HepG2 (cell line): Measurements from ENCODE around the gene SPHK2. TPM values are rescaled to one million over a fixed set of nuclear protein-coding genes. Genes with fewer than 3 reads are reported as not detected.

Experiments
- EHMT2 ChIP-seq: fragments of 200-600 bp; sonication (generic); IDR thresholded peaks from 2 replicates; pipeline ENCODE4 v1.7.0; 2017; ENCODE audit warnings: antibody characterized with exemption, low read depth, low read length, borderline replicate concordance
- FOXC1 ChIP-seq: sonication (generic); formaldehyde crosslinking; IDR thresholded peaks from 2 replicates; pipeline ENCODE4 v1.8.0; 2022; ENCODE audit warnings: mild to moderate bottlenecking, missing genetic modification reagents, borderline replicate concordance
- MBNL3 ChIP-seq: fragments of 250-450 bp; sonication (Bioruptor Pico); conservative IDR thresholded peaks from 2 replicates; pipeline ENCODE4 v1.8.0; 2022; ENCODE audit warnings: mild to moderate bottlenecking, inconsistent platforms
- MIXL1 ChIP-seq: IDR thresholded peaks from 2 replicates; pipeline ENCODE4 v1.6.1; 2016
- MTF1 ChIP-seq: sonication (generic); formaldehyde crosslinking; IDR thresholded peaks from 2 replicates; pipeline ENCODE4 v1.5.0; 2020; ENCODE audit warnings: missing genetic modification reagents
- MXD4 ChIP-seq: IDR thresholded peaks from 2 replicates; pipeline ENCODE4 v1.6.1; 2016; ENCODE audit warnings: mild to moderate bottlenecking, missing biosample characterization, missing genetic modification reagents
- NBN ChIP-seq: fragments of 450-650 bp; conservative IDR thresholded peaks from 2 replicates; pipeline ENCODE4 v1.6.1; 2017
- PHF8 ChIP-seq: sonication (generic); formaldehyde crosslinking; IDR thresholded peaks from 2 replicates; pipeline ENCODE4 v1.5.0; 2020; ENCODE audit warnings: missing genetic modification reagents
- RCOR2 ChIP-seq: IDR thresholded peaks from 2 replicates; pipeline ENCODE4 v1.6.1; 2016; ENCODE audit warnings: missing biosample characterization, missing genetic modification reagents
- SETDB1 ChIP-seq: sonication (generic); formaldehyde crosslinking; IDR thresholded peaks from 2 replicates; pipeline ENCODE4 v1.5.1; 2020; ENCODE audit warnings: missing genetic modification reagents, mild to moderate bottlenecking, borderline replicate concordance
- SIN3A ChIP-seq: IDR thresholded peaks from 2 replicates; pipeline ENCODE4 v1.6.1; 2011; ENCODE audit warnings: low read depth, mild to moderate bottlenecking, control low read depth, low read length, borderline replicate concordance
- SIN3B ChIP-seq: fragments of 150-350 bp; IDR thresholded peaks from 2 replicates; pipeline ENCODE4 v1.6.1; 2014; ENCODE audit warnings: low read length
- SIX4 ChIP-seq: sonication (generic); formaldehyde crosslinking; IDR thresholded peaks from 2 replicates; pipeline ENCODE4 v1.4.0; 2020; ENCODE audit warnings: missing genetic modification reagents
- ZBTB3 ChIP-seq: sonication (generic); formaldehyde crosslinking; IDR thresholded peaks from 2 replicates; pipeline ENCODE4 v1.4.0; 2020; ENCODE audit warnings: low read depth, mild to moderate bottlenecking, moderate library complexity, missing genetic modification reagents, borderline replicate concordance
- ZMAT3 ChIP-seq: sonication (generic); formaldehyde crosslinking; conservative IDR thresholded peaks from 2 replicates; pipeline ENCODE4 v1.7.0; 2021; ENCODE audit warnings: missing genetic modification reagents
- ZNF10 ChIP-seq: sonication (generic); formaldehyde crosslinking; IDR thresholded peaks from 2 replicates; pipeline ENCODE4 v1.4.0; 2020; ENCODE audit warnings: mild to moderate bottlenecking, low read depth, missing genetic modification reagents, borderline replicate concordance
- ZNF430 ChIP-seq: sonication (generic); formaldehyde crosslinking; IDR thresholded peaks from 2 replicates; pipeline ENCODE4 v1.9.0; 2021; ENCODE audit warnings: mild to moderate bottlenecking, missing genetic modification reagents
- ZNF543 ChIP-seq: sonication (generic); formaldehyde crosslinking; IDR thresholded peaks from 2 replicates; pipeline ENCODE4 v1.4.0; 2020; ENCODE audit warnings: mild to moderate bottlenecking, missing genetic modification reagents
- ZNF547 ChIP-seq: sonication (generic); formaldehyde crosslinking; IDR thresholded peaks from 2 replicates; pipeline ENCODE4 v1.5.1; 2020; ENCODE audit warnings: mild to moderate bottlenecking, missing genetic modification reagents
- ZNF616 ChIP-seq: sonication (generic); formaldehyde crosslinking; IDR thresholded peaks from 2 replicates; pipeline ENCODE4 v1.5.0; 2020; ENCODE audit warnings: low read depth, mild to moderate bottlenecking, missing genetic modification reagents
- ZSCAN20 ChIP-seq: sonication (generic); formaldehyde crosslinking; IDR thresholded peaks from 2 replicates; pipeline ENCODE4 v1.4.0; 2020; ENCODE audit warnings: missing genetic modification reagents, mild to moderate bottlenecking, borderline replicate concordance
- polyA plus RNA-seq, 8 experiments: library from polyadenylated mRNA; depleted of rRNA in 3 of 8; stranded (reverse) in 7 of 8; unstranded in 1 of 8; fragments of >200 nt; fragmentation: Illumina TruSeq in 4 of 8; extraction: Trizol in 4 of 8; gene quantifications; 2 replicates each; pipeline versions ENCODE4 v1.2.1 to v1.2.3, GENCODE V29; 2011 to 2016; ENCODE audit warnings: low read depth in 4 of 8, missing spikeins in 1 of 8, mixed read lengths in 1 of 8; ENCODE audit not compliant: insufficient read depth in 1 of 8
- total RNA-seq, 5 experiments: library from RNA; depleted of rRNA; stranded (reverse); fragments of >200 nt; fragmentation: Illumina TruSeq; extraction: Trizol; gene quantifications; 2 replicates each; pipeline ENCODE4 v1.2.3, GENCODE V29; 2016; ENCODE audit warnings: low read depth in 1 of 5
- TF ChIP-seq, protein P1 (sequence below): sonication (generic); formaldehyde crosslinking; IDR thresholded peaks from 2 replicates; pipeline ENCODE4 v1.5.1; 2020; ENCODE audit warnings: missing genetic modification reagents, mild to moderate bottlenecking, borderline replicate concordance
- TF ChIP-seq, protein P2 (sequence below): sonication (generic); formaldehyde crosslinking; IDR thresholded peaks from 2 replicates; pipeline ENCODE4 v1.4.0; 2020; ENCODE audit warnings: missing genetic modification reagents, borderline replicate concordance
- TF ChIP-seq, protein P3 (sequence below): sonication (generic); formaldehyde crosslinking; IDR thresholded peaks from 2 replicates; pipeline ENCODE4 v1.9.0; 2022; ENCODE audit warnings: missing genetic modification reagents, mild to moderate bottlenecking, borderline replicate concordance
- TF ChIP-seq, protein P4 (sequence below): sonication (generic); formaldehyde crosslinking; IDR thresholded peaks from 2 replicates; pipeline ENCODE4 v1.4.0; 2020; ENCODE audit warnings: missing genetic modification reagents

SPHK2 gene
- total and polyA plus RNA-seq, 2 of the 13 experiments (the other 11 are each of a cell fraction or from before 2014, with no cell fraction given) = 2.9 to 14.4 TPM

DNA sequence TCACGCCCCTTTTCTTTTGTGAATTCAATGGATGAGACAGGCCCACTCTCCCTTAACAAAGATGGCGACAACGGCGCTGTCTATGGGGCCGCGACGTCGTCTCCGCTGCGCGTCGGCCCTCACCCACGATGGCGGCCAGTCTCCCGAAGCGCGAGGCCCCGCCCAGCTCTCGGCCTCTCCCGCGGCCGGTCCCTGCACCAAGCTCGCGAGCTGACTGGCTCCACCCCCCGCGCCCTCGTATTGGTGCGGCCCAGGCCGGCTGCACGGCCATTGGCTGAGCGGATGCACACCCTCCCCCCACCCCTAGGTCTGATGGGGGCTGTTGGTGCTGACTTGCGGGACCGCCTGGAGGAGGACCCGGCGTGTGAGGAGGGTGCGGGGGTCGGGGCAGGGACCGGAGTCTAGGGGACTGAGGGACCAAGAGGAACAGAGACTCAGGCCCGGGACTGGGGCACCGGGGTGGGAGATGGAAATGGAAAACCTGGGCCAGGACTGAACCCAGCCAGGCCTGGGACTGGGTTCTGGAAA is 4.8 kb downstream of the SPHK2 start (continued):
- TF ChIP-seq, protein P1, sequence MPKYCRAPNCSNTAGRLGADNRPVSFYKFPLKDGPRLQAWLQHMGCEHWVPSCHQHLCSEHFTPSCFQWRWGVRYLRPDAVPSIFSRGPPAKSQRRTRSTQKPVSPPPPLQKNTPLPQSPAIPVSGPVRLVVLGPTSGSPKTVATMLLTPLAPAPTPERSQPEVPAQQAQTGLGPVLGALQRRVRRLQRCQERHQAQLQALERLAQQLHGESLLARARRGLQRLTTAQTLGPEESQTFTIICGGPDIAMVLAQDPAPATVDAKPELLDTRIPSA = no peak
- no peak for TF ChIP-seq ZNF616 (CRISPR knock-in tag)
- no peak for TF ChIP-seq ZNF543 (CRISPR knock-in tag)
- TF ChIP-seq FOXC1 (CRISPR knock-in tag) = 0 out of 2 replicates have a peak, but pooled peaks have one; percentile 26
- TF ChIP-seq, protein P2, sequence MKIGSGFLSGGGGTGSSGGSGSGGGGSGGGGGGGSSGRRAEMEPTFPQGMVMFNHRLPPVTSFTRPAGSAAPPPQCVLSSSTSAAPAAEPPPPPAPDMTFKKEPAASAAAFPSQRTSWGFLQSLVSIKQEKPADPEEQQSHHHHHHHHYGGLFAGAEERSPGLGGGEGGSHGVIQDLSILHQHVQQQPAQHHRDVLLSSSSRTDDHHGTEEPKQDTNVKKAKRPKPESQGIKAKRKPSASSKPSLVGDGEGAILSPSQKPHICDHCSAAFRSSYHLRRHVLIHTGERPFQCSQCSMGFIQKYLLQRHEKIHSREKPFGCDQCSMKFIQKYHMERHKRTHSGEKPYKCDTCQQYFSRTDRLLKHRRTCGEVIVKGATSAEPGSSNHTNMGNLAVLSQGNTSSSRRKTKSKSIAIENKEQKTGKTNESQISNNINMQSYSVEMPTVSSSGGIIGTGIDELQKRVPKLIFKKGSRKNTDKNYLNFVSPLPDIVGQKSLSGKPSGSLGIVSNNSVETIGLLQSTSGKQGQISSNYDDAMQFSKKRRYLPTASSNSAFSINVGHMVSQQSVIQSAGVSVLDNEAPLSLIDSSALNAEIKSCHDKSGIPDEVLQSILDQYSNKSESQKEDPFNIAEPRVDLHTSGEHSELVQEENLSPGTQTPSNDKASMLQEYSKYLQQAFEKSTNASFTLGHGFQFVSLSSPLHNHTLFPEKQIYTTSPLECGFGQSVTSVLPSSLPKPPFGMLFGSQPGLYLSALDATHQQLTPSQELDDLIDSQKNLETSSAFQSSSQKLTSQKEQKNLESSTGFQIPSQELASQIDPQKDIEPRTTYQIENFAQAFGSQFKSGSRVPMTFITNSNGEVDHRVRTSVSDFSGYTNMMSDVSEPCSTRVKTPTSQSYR = peak; percentile 37; the same call in 1 of the 2 replicates
- no peak for TF ChIP-seq RCOR2 (CRISPR knock-in tag)
- no peak for TF ChIP-seq ZSCAN20
- TF ChIP-seq EHMT2 = no peak
- no peak for TF ChIP-seq SIX4
- no peak for TF ChIP-seq SIN3B
- TF ChIP-seq MIXL1 = no peak
- TF ChIP-seq ZMAT3 (CRISPR knock-in tag) = no peak
- TF ChIP-seq ZBTB3 (CRISPR knock-in tag) = no peak
- 0 out of 2 replicates have a peak, but pooled peaks have one; percentile 26 for TF ChIP-seq ZNF430 (CRISPR knock-in tag)
- TF ChIP-seq ZNF547 (CRISPR knock-in tag) = no peak
- TF ChIP-seq, protein P3, sequence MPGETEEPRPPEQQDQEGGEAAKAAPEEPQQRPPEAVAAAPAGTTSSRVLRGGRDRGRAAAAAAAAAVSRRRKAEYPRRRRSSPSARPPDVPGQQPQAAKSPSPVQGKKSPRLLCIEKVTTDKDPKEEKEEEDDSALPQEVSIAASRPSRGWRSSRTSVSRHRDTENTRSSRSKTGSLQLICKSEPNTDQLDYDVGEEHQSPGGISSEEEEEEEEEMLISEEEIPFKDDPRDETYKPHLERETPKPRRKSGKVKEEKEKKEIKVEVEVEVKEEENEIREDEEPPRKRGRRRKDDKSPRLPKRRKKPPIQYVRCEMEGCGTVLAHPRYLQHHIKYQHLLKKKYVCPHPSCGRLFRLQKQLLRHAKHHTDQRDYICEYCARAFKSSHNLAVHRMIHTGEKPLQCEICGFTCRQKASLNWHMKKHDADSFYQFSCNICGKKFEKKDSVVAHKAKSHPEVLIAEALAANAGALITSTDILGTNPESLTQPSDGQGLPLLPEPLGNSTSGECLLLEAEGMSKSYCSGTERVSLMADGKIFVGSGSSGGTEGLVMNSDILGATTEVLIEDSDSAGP (CRISPR knock-in tag) = peak; percentile 54; the same call in 1 of the 2 replicates
- no peak for TF ChIP-seq MTF1 (CRISPR knock-in tag)
- TF ChIP-seq MXD4 = no peak
- TF ChIP-seq SIN3A = no peak
- TF ChIP-seq SETDB1 (CRISPR knock-in tag) = no peak
- no peak for TF ChIP-seq PHF8 (CRISPR knock-in tag)
- no peak for TF ChIP-seq MBNL3
- TF ChIP-seq, protein P4, sequence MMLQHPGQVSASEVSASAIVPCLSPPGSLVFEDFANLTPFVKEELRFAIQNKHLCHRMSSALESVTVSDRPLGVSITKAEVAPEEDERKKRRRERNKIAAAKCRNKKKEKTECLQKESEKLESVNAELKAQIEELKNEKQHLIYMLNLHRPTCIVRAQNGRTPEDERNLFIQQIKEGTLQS (CRISPR knock-in tag) = no peak
- TF ChIP-seq ZNF10 (CRISPR knock-in tag) = no peak
- no peak for TF ChIP-seq NBN
